GM21619 (cell line): ENCODE results near the gene RMC1.

Experiments used
- ATAC-seq: cut with Tn5 transposase; IDR thresholded peaks from one replicate; pipeline ENCODE4 v1.9.1; 2021; ENCODE audit not compliant: unreplicated experiment

RMC1 gene

DNA sequence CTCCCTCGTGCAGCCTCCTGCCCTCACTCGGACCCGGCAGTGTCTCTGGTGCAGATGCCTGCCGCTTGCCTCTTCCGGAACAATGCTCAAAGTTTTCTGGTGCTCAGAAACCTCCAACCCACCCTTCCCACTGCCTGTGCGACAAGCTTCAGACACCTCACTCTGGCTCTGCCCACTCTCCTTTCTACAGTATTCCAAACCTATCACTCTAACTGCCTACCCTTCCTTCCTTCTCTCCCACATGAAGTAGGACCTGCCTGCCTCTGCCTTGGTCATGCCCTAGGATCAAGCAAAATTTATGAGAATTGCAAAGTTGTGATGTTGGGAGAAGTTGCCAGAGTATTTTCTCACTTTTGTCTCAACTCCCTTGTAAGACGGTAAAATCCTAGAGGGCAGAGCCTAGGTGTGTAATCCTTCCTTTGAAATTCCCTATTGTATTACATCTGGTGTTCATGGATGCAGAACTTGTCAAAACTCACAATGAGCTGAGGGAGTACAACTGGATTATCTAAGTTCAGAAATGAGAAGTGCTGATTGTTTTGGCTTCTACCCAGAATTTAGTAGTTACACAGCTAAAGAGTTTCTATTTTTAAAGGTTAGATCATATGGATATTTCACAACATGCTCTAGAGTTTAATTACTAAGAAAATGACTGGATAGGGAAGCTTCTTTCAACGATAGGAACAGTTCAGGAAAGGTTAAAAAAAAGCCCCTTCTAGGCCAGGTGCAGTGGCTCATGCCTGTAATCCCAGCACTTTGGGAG is 75.8 kb downstream of the RMC1 start:
- no peak for ATAC-seq

DNA sequence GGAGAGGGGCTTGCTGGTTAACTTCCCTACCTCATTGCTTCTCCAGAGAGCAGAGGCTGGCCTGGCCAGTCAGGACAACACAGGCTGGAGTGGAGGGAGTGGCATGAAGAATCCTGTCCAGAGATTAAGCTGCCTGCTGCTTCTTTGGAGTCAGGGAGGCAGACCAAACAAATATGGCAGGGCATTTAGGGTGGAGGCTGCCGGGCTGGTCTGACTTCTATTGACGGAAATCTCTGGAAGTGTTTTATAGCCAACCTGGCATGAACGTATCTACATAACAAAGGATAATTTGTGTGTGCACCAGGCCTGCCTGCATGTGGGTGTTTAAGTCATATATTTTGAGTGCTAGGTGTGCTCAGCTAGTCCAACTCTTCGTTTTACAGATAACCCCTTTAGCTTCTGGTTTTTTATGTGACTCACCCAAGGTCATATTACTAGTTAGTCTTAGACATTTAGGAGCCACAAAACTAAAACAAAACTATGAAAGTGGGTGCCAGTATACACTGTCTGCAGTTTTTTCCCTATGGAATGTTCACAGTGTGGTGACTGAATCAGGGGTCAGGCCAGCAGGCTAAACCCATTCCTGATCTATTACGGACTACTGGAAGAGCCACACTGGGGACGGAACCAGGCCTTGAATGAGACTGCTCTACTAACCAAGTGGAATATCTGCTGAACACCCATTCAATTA is 77.5 kb downstream of the RMC1 start:
- no peak for ATAC-seq
